A549 treated with dexamethasone at 1 μM for 4 hours (cell line): ENCODE data around the gene NDRG2. TPM values are rescaled to one million over a fixed set of nuclear protein-coding genes. Genes with fewer than 3 reads are reported as not detected.

ENCODE experiments used
- total RNA-seq: library from RNA; stranded (reverse); fragments of 200-300 nt; extraction: Qiagen RNA extraction; gene quantifications from 5 replicates; pipeline ENCODE4 v1.2.3, GENCODE V29; 2022

Gene NDRG2
- total RNA-seq = 2.1 to 3.3 TPM (median 2.6 TPM) in 5 replicates

DNA sequence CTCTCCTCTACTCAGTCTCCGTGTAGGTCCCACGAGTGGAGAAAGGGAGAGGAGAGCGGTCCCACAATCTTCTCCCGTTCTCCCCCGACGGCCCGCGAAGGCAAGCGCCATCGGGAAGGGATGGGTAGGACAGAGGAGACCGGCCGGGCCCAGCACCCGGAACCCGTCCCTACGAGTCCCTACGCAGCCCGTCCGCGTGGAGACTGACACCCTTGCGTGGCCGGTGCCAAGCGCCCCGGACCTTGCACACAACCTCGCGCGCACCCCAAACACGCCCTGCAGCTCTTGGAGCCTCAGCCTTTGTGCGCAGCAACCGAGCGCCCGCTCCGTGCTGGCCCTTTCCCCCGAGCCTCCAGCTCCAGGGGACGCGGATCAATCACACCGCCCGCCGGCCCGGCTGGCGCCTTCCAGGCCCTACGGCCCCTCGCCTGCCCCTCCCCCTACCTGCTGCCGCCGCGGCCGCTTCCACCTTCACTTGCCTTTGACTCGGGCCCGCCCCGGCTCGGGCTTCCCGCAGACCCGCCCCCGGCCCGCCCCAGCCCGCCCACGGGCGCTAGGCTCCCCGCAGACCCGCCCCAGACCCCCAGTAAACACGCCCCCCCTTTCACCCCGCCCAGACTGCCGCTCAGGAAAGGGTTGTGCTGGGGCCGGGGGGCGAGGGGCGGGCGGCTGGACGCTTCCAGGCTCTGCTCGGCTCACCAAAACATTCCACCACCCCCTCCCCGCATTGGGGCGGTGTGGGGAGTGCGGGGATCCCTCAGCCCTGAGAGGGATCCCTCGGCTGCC, at the start of gene NDRG2:
Gene NDRG2, minus strand, starts transcription at position 477 of the 786 bp plus-strand sequence. CDS start 1,746 bp downstream, outside the sequence.

GRCh38 chr14:21070083-21070609, 45.3 kb upstream of the NDRG2 start, which contains the start of gene ARHGEF40:
Gene ARHGEF40, plus strand, starts transcription at chr14:21070304. Its CDS starts 93 bp downstream, at chr14:21070397.

GRCh38 chr14:21057803-21058675, 33.2 kb upstream of the NDRG2 start, which contains the start of gene RNASE8:
Gene RNASE8, plus strand, starts transcription at chr14:21057822. Its CDS starts 71 bp downstream, at chr14:21057893.

DNA sequence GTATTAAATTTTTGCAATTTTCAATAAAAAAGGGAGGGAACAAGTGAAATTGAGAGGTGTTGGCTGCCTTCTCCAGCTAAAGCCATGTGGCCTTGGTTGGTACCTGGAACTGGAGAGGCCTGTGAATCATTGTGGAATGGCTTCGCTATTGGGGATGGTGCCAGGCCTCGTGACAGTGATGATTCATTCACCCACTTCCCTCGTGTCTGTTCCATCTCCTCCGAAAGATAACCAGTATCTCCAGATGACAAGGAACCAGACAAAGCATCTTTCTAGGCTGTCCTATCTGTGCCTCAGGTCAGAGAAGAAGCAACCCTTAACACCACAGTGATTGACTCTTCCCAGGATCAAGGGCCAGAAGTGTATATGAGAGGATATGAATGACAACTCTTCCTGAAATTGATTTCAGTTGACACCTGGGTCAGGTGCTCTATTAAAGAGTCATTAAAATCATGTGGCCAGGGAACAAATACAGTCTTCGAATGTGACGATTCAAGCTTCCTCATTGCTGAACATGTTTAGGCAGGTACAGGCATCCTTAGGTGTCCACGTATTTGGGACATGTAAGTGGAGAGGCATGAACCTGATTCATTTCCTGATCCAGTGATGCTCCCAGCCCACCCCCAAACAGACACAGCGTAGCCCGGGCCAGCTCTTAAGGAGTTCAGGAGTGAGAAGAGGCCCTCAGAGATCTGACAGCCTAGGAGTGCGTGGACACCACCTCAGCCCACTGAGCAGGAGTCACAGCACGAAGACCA, 17.0 kb upstream of the NDRG2 start, which contains the start of gene RNASE7:
Gene RNASE7, plus strand, starts transcription at position 687 of the 758 bp plus-strand sequence. CDS start 631 bp downstream, outside the sequence.

GRCh38 chr14:21034707-21035106, 9.8 kb upstream of the NDRG2 start, which contains the start of gene RNASE13:
Gene RNASE13, minus strand, starts transcription at chr14:21034807. Its CDS starts 519 bp downstream, at chr14:21034288.

GRCh38 chr14:21029917-21030316, 5.1 kb upstream of the NDRG2 start, which contains the start of gene TPPP2:
Gene TPPP2, plus strand, starts transcription at chr14:21030217. Its CDS starts 365 bp downstream, at chr14:21030582.

DNA sequence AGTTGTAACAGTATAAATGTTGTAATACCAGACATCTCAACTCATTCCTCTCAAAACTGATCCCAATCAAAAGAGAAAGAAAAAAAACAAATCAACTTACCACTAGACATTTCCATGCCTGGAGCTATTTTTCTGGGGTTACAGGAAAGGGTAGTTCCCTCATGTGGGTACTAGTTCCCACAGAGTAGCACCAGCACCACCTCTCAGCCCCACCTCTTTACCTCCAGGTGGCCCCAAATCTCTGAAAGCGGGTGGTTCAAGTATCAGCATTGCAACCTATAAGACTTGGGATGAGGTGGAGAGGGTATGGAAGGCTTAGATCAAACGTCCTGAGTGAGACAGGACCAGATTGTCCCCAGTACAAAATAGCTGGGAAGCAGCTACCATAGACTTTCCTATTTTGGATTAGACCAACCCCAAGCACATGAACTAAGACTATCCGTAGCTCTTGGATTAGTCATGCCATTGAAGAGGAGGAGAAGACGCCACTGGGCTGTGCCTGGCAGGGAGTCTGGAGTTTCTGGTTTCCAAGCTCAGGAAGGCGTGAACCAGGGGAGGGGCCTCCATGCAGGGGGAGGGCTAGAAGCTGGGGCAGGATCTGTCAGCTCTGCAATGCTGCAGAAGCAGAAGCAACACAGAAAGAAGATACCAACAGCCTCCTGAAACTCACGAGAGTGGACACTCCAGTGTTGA, 26.0 kb downstream of the NDRG2 start, which contains the start of gene SLC39A2:
Gene SLC39A2, plus strand, starts transcription at position 620 of the 693 bp plus-strand sequence. CDS start 154 bp downstream, outside the sequence.

DNA sequence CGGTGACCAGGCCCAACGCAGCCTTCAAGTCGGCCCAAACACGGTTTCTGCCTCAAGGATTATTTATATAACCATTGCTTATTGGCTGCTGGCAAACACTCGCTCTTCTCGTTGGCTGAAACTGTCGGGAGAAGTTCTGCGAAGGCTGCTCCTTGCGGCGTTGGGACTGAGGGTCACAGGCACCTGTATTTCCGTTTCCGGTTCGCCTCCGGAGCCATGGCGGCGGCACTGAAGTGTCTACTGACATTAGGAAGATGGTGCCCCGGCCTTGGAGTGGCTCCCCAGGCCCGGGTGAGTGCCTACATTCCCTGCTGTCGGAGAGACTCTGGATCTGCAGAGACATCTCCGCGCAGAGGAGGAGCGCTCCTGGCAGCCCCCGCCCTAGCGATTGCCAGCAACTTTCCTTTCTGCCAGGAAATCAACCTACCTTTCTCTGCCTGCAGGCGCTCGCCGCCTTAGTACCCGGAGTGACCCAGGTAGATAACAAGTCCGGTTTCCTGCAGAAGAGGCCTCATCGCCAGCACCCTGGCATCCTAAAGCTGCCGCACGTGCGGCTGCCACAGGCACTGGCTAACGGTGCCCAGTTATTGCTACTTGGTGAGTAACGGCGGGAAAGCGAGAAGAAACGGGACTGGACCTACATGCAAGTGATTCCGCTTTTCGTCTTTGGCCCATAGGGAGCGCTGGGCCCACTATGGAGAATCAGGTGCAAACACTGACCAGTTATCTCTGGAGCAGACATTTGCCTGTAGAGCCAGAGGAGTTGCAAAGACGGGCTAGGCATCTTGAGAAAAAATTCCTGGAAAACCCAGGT, 34.9 kb downstream of the NDRG2 start, which contains the start of gene METTL17:
Gene METTL17, plus strand, starts transcription at position 194 of the 814 bp plus-strand sequence. Its CDS starts 23 bp downstream, at position 217.

Other genes with a start within 250 kb of the NDRG2 start
- not detected in 5 replicates for gene RNASE6, start 243.8 kb downstream of the NDRG2 start, total RNA-seq
- 0.15 to 0.45 TPM (median 0.30 TPM) in 5 replicates for gene RNASE1, start 222.2 kb downstream of the NDRG2 start, total RNA-seq
- gene RNASE3, start 133.7 kb downstream of the NDRG2 start, total RNA-seq = not detected in 5 replicates
- gene RNASE2, start 69.6 kb downstream of the NDRG2 start, total RNA-seq = not detected in 5 replicates
- 64.2 to 74.5 TPM (median 71.2 TPM) in 5 replicates for gene METTL17, start 35.1 kb downstream of the NDRG2 start, total RNA-seq
- gene SLC39A2, start 25.8 kb downstream of the NDRG2 start, total RNA-seq = not detected in 5 replicates
- gene TPPP2, start 5.2 kb upstream of the NDRG2 start, total RNA-seq = not detected in 5 replicates
- gene RNASE13, start 9.7 kb upstream of the NDRG2 start, total RNA-seq = not detected in 5 replicates
- gene RNASE7, start 17.3 kb upstream of the NDRG2 start, total RNA-seq = not detected in 5 replicates
- not detected in 5 replicates for gene RNASE8, start 32.8 kb upstream of the NDRG2 start, total RNA-seq
- gene ARHGEF40, start 45.2 kb upstream of the NDRG2 start, total RNA-seq = 6.1 to 9.8 TPM (median 9.0 TPM) in 5 replicates
- 16.2 to 30.7 TPM (median 28.5 TPM) in 5 replicates for gene ZNF219, start 73.6 kb upstream of the NDRG2 start, total RNA-seq
- 0.90 to 1.1 TPM (median 0.96 TPM) in 5 replicates for gene TMEM253, start 76.0 kb upstream of the NDRG2 start, total RNA-seq
- gene OR5AU1, start 131.0 kb upstream of the NDRG2 start, total RNA-seq = not detected in 5 replicates
- 867 to 980 TPM (median 927 TPM) in 5 replicates for gene HNRNPC, start 244.4 kb upstream of the NDRG2 start, total RNA-seq